HepG2 (cell line): ENCODE results near the gene CAMK1D.

Experiments
- EZH2 ChIP-seq: conservative IDR thresholded peaks from 2 replicates; pipeline ENCODE4 v1.6.1; 2012; ENCODE audit warnings: mild to moderate bottlenecking, low read depth, low read length, moderate library complexity
- HNRNPL ChIP-seq: fragments of 200-400 bp; formaldehyde crosslinking; IDR thresholded peaks from 2 replicates; pipeline ENCODE4 v1.6.1; 2017; ENCODE audit warnings: mild to moderate bottlenecking, low read depth, low read length
- KLF15 ChIP-seq: sonication (generic); formaldehyde crosslinking; IDR thresholded peaks from 2 replicates; pipeline ENCODE4 v1.8.1; 2023; ENCODE audit warnings: borderline replicate concordance, mild to moderate bottlenecking, inconsistent platforms, missing genetic modification reagents, mixed read lengths
- NR2C2 ChIP-seq: sonication (generic); formaldehyde crosslinking; IDR thresholded peaks from 2 replicates; pipeline ENCODE4 v1.4.0; 2020; ENCODE audit warnings: missing genetic modification reagents, mild to moderate bottlenecking, moderate library complexity, borderline replicate concordance
- USF2 ChIP-seq, 2 experiments: sonication (generic) in 1 of 2; formaldehyde crosslinking in 1 of 2; IDR thresholded peaks; 2 replicates each; pipeline versions ENCODE4 v1.5.1 to v1.6.1; 2011 to 2020; ENCODE audit warnings: borderline replicate concordance in 1 of 2, low read depth in 1 of 2, low read length in 1 of 2, mild to moderate bottlenecking in 1 of 2, missing genetic modification reagents in 1 of 2, moderate library complexity in 1 of 2
- XRCC5 ChIP-seq: fragments of 200-400 bp; formaldehyde crosslinking; optimal IDR thresholded peaks from 2 replicates; pipeline ENCODE3; 2017; ENCODE audit warnings: mild to moderate bottlenecking, low read length
- ZBTB8A ChIP-seq: sonication (generic); formaldehyde crosslinking; IDR thresholded peaks from 2 replicates; pipeline ENCODE4 v1.4.0; 2020; ENCODE audit warnings: mild to moderate bottlenecking, low read depth, missing genetic modification reagents, borderline replicate concordance
- ZFP62 ChIP-seq: sonication (generic); formaldehyde crosslinking; IDR thresholded peaks from 2 replicates; pipeline ENCODE4 v1.4.0; 2020; ENCODE audit warnings: missing genetic modification reagents
- ZNF274 ChIP-seq: sonication (generic); formaldehyde crosslinking; IDR thresholded peaks from 2 replicates; pipeline ENCODE4 v1.5.1; 2020; ENCODE audit warnings: mild to moderate bottlenecking, missing genetic modification reagents
- ZNF660 ChIP-seq: sonication (generic); formaldehyde crosslinking; IDR thresholded peaks from 2 replicates; pipeline ENCODE4 v1.5.1; 2020; ENCODE audit warnings: mild to moderate bottlenecking, low read depth, missing genetic modification reagents, borderline replicate concordance

GRCh38 chr10:12568391-12569009 is 219.2 kb downstream of the CAMK1D start:
- TF ChIP-seq ZNF660 (CRISPR knock-in tag) = no peak
- TF ChIP-seq ZFP62 (CRISPR knock-in tag) = no peak
- no peak for TF ChIP-seq ZNF274 (CRISPR knock-in tag)
- no peak for TF ChIP-seq ZBTB8A (CRISPR knock-in tag)
- TF ChIP-seq USF2 (IDR thresholded peaks at IDR 0.05; ENCODE audit: low read depth, low read length) = no peak
- TF ChIP-seq USF2 (CRISPR knock-in tag; IDR thresholded peaks at IDR 0.05; ENCODE audit: borderline replicate concordance) = no peak
- TF ChIP-seq KLF15 (CRISPR knock-in tag) = no peak
- no peak for TF ChIP-seq HNRNPL
- no peak for TF ChIP-seq XRCC5
- no peak for TF ChIP-seq EZH2
- no peak for TF ChIP-seq NR2C2 (CRISPR knock-in tag)
